Caco-2 (cell line): ENCODE data around the gene SMPX. TPM values are rescaled to one million over a fixed set of nuclear protein-coding genes. Genes with fewer than 3 reads are reported as not detected.

Experiments
- BruUV-seq: library from RNA; stranded (reverse); fragments of 400-500 nt; replicated peaks from 2 replicates; lab custom pipeline; 2021; lab: Mats Ljungman, UMichigan
- CTCF ChIA-PET: fragments of 300-600 bp; sonication (Branson Sonifier 250); formaldehyde crosslinking; loops from one replicate; lab custom pipeline; 2022; ENCODE audit warnings: antibody characterized with exemption; lab: Charles Lee
- POLR2A ChIA-PET: fragments of 300-600 bp; sonication (Branson Sonifier 250); formaldehyde crosslinking; loops from one replicate; lab custom pipeline; 2022; ENCODE audit warnings: antibody characterized with exemption; lab: Charles Lee
- DNase-seq, 2 experiments: peaks; one replicate each; pipeline versions ENCODE4 v3.0.0 to v3.0.0-alpha.2; 2020 to 2022
- H3K27me3 ChIP-seq: replicated peaks from 2 replicates; pipeline ENCODE4 v1.6.0; 2011; ENCODE audit warnings: low read length; ENCODE audit not compliant: control insufficient read depth, insufficient read depth
- H3K36me3 ChIP-seq: 2 replicates; pipeline ENCODE4 v1.5.1; 2011; ENCODE audit warnings: low read length; ENCODE audit not compliant: control insufficient read depth, insufficient read depth
- H3K4me1 ChIP-seq: fragments of 250-450 bp; sonication (Bioruptor Pico); 2 replicates; pipeline ENCODE4 v1.5.1; 2020; ENCODE audit warnings: mild to moderate bottlenecking
- H3K4me3 ChIP-seq: 2 replicates; pipeline ENCODE4 v1.5.1; 2011; ENCODE audit warnings: low read depth, mild to moderate bottlenecking, control low read depth, low read length
- H3K9me3 ChIP-seq: fragments of 250-450 bp; sonication (Bioruptor Pico); 2 replicates; pipeline ENCODE4 v1.5.1; 2020; ENCODE audit warnings: mild to moderate bottlenecking, moderate library complexity
- H3K27ac Mint-ChIP-seq: one replicate; pipeline ENCODE4 v1.8.0; 2022; ENCODE audit warnings: mixed read lengths; ENCODE audit not compliant: unreplicated experiment
- H3K27me3 Mint-ChIP-seq: one replicate; pipeline ENCODE4 v1.8.0; 2022; ENCODE audit warnings: mixed read lengths; ENCODE audit not compliant: insufficient read depth, unreplicated experiment
- H3K36me3 Mint-ChIP-seq: one replicate; pipeline ENCODE4 v1.8.0; 2022; ENCODE audit warnings: mild to moderate bottlenecking, mixed read lengths; ENCODE audit not compliant: insufficient read depth, unreplicated experiment
- H3K4me1 Mint-ChIP-seq: one replicate; pipeline ENCODE4 v1.8.0; 2022; ENCODE audit warnings: low read depth, mixed read lengths; ENCODE audit not compliant: unreplicated experiment
- H3K4me3 Mint-ChIP-seq: one replicate; pipeline ENCODE4 v1.8.0; 2022; ENCODE audit warnings: mild to moderate bottlenecking, moderate library complexity, mixed read lengths; ENCODE audit not compliant: unreplicated experiment
- H3K9me3 Mint-ChIP-seq: one replicate; pipeline ENCODE4 v1.8.0; 2022; ENCODE audit warnings: mixed read lengths; ENCODE audit not compliant: unreplicated experiment
- CTCF ChIP-seq, 2 experiments: fragments of 200-600 bp in 1 of 2; IDR thresholded peaks; 1 replicate in 1 of 2; 2 replicates in 1 of 2; pipeline versions ENCODE4 v1.5.1 to v1.8.0; 2011 to 2022; ENCODE audit warnings: antibody characterized with exemption in 1 of 2, control low read depth in 1 of 2, inconsistent platforms in 1 of 2, low read depth in 1 of 2, low read length in 1 of 2, mild to moderate bottlenecking in 1 of 2, moderate library complexity in 1 of 2; ENCODE audit not compliant: insufficient read depth in 1 of 2, severe bottlenecking in 1 of 2, unreplicated experiment in 1 of 2
- intact Hi-C: fragments of 100-400 bp; cut with micrococcal nuclease; formaldehyde crosslinking; loops from one replicate; pipeline ENCODE4 v1.10.0; 2022; ENCODE audit not compliant: unreplicated experiment
- total RNA-seq: library from RNA; stranded (reverse); gene quantifications from 2 replicates; pipeline ENCODE4 v1.2.3, GENCODE V29; 2022

SMPX gene
- total RNA-seq, 1 experiment from 2014 or later: 2.9 TPM

- no TSS peak for BruUV-seq
- DNase-seq: peak; percentile 55 to 75
- no peak for TF ChIP-seq CTCF (IDR thresholded peaks at IDR 0.05; ENCODE audit: insufficient read depth in 1 of 2, low read depth in 1 of 2, low read length in 1 of 2, severe bottlenecking in 1 of 2, unreplicated experiment in 1 of 2)
- Mint-ChIP-seq H3K4me3 (peak overlapping the region; percentile 60), H3K9me3 (peaks cover 9% of the 10 kb centered on the region), H3K27me3 (no peaks in the 10 kb centered on the region), H3K27ac (no peak overlapping the region), H3K4me1 (peaks cover 15% of the 10 kb centered on the region), H3K36me3 (no peaks in the 10 kb centered on the region)
- Histone ChIP-seq H3K4me1 (peaks cover 86% of the 10 kb centered on the region), H3K4me3 (no peak overlapping the region), H3K27me3 (no peaks in the 10 kb centered on the region), H3K9me3 (no peaks in the 10 kb centered on the region), H3K36me3 (no peaks in the 10 kb centered on the region)
- CTCF ChIA-PET: no interaction called here
- intact Hi-C loops: no loop called here
- POLR2A ChIA-PET: no interaction called here
Measured at GRCh38 chrX:21738210-21738949, 19.5 kb downstream of the SMPX start.

- Mint-ChIP-seq H3K27me3 (no peaks in the 10 kb centered on the region), H3K4me1 (peaks cover 13% of the 10 kb centered on the region)
Measured at GRCh38 chrX:21735768-21736127, 22.2 kb downstream of the SMPX start.

More at GRCh38 chrX:21735768-21736127, 22.2 kb downstream of the SMPX start:
- no peak for TF ChIP-seq CTCF (IDR thresholded peaks at IDR 0.05; ENCODE audit: insufficient read depth in 1 of 2, low read depth in 1 of 2, low read length in 1 of 2, severe bottlenecking in 1 of 2, unreplicated experiment in 1 of 2)
- no peak overlapping the region for H3K4me3 Mint-ChIP-seq
- H3K27me3 ChIP-seq: no peaks in the 10 kb centered on the region
- no peak for DNase-seq
- H3K4me1 ChIP-seq: peaks cover 80% of the 10 kb centered on the region
- BruUV-seq: no TSS peak
- intact Hi-C loops: loop anchor here (2.0 kb wide), 1 partner anchor 95 kb away; no protein-coding TSS in a partner anchor
- H3K9me3 Mint-ChIP-seq: peaks cover 9% of the 10 kb centered on the region
- ChIA-PET CTCF (no interaction called here), POLR2A (no interaction called here)
- no peaks in the 10 kb centered on the region for H3K36me3 Mint-ChIP-seq
- H3K9me3 ChIP-seq: no peaks in the 10 kb centered on the region
- no peaks in the 10 kb centered on the region for H3K36me3 ChIP-seq
- H3K27ac Mint-ChIP-seq: peak overlapping the region; percentile 82
- H3K4me3 ChIP-seq: no peak overlapping the region
